ENCODE measurements around the gene TUBG1. TPM values are rescaled to one million over a fixed set of nuclear protein-coding genes. Genes with fewer than 3 reads are reported as not detected.

Gene TUBG1
- total and polyA plus RNA-seq, 9 of the 15 experiments (the other 6 are each of a cell fraction or from before 2014, with no cell fraction given): 33.1 to 147 (median 66.0) TPM

GRCh38 chr17:42578282-42578869 lies 31.1 kb upstream of the TUBG1 start (continued):
- TF ChIP-seq RBM22 (IDR thresholded peaks at IDR 0.05; ENCODE audit: low read depth, low read length, poor library complexity, severe bottlenecking) (peak; percentile 60), SIN3A (IDR thresholded peaks at IDR 0.05; ENCODE audit: borderline replicate concordance in 2 of 2, control insufficient read depth in 1 of 2, low read depth in 2 of 2, low read length in 2 of 2) (0 out of 4 replicates have a peak, but pooled peaks of 1 of the 2 experiments have one; percentile 29), CREB1 (IDR thresholded peaks at IDR 0.05) (peak; percentile 62; the same call in 1 of the 2 replicates), CREB1 (CRISPR knock-in tag; IDR thresholded peaks at IDR 0.05) (peak; percentile 60; the same call in 1 of the 2 replicates), CC2D1A (IDR thresholded peaks at IDR 0.05) (no peak; the same call in 1 of the 2 replicates), NR0B1 (IDR thresholded peaks at IDR 0.05; ENCODE audit: partially characterized antibody) (no peak), CREM (IDR thresholded peaks at IDR 0.05; ENCODE audit: low read depth) (peak; percentile 78; the same call in 1 of the 2 replicates), YY1 (IDR thresholded peaks at IDR 0.05; ENCODE audit: borderline replicate concordance in 1 of 3, control insufficient read depth in 1 of 3, extremely low read depth in 1 of 3, insufficient read depth in 3 of 3, insufficient read length in 1 of 3, insufficient replicate concordance in 2 of 3, low read depth in 1 of 3, low read length in 2 of 3) (peak in 2 of 3 experiments; percentile 16 to 17), CXXC5 (CRISPR knock-in tag; IDR thresholded peaks at IDR 0.05) (peak; percentile 12), MYC (IDR thresholded peaks at IDR 0.05; ENCODE audit: low read depth, low read length) (peak; percentile 53), MYC (CRISPR knock-in tag; IDR thresholded peaks at IDR 0.05; ENCODE audit: borderline replicate concordance, low read depth) (no peak), ARID2 (IDR thresholded peaks at IDR 0.05) (0 out of 2 replicates have a peak, but pooled peaks have one; percentile 35), RCOR1 (IDR thresholded peaks at IDR 0.05; ENCODE audit: borderline replicate concordance in 1 of 2, low read depth in 2 of 2, low read length in 2 of 2) (peak in 1 of 2 experiments; percentile 23; a peak in 1 of 4 replicates), MEIS2 (IDR thresholded peaks at IDR 0.05; ENCODE audit: partially characterized antibody) (peak; percentile 7), PRPF4 (IDR thresholded peaks at IDR 0.05; ENCODE audit: insufficient read depth, low read depth, low read length, poor library complexity, severe bottlenecking) (no peak), ZNF778 (CRISPR knock-in tag; IDR thresholded peaks at IDR 0.05) (no peak), ETV1 (tag; conservative IDR thresholded peaks at IDR 0.05; ENCODE audit: low read depth) (no peak), MAZ (CRISPR knock-in tag; conservative IDR thresholded peaks at IDR 0.05 in 1 of 2, IDR thresholded peaks at IDR 0.05 in 1 of 2) (peak; percentile 12 to 93; a peak in 2 of 4 replicates), LCOR (CRISPR knock-in tag; IDR thresholded peaks at IDR 0.05) (no peak), DPF2 (IDR thresholded peaks at IDR 0.05) (no peak), TCF3 (CRISPR knock-in tag; IDR thresholded peaks at IDR 0.05) (peak; percentile 54), HEY1 (CRISPR knock-in tag; IDR thresholded peaks at IDR 0.05; ENCODE audit: borderline replicate concordance) (no peak), HNRNPK (IDR thresholded peaks at IDR 0.05; ENCODE audit: low read depth, low read length, poor library complexity, severe bottlenecking) (no peak), MLLT1 (IDR thresholded peaks at IDR 0.05) (0 out of 4 replicates have a peak, but pooled peaks of 1 of the 2 experiments have one; percentile 12), ZNF586 (CRISPR knock-in tag; conservative IDR thresholded peaks at IDR 0.05) (no peak), HMG20A (CRISPR knock-in tag; conservative IDR thresholded peaks at IDR 0.05) (no peak)
